Natural killer cell (primary cell): Measurements from ENCODE around the gene TRAF5. TPM values are rescaled to one million over a fixed set of nuclear protein-coding genes. Genes with fewer than 3 reads are reported as not detected.
"Not testable (repeated sequence)": the region's sequence is repeated elsewhere in the genome, so short reads cannot be mapped to it uniquely, and the experiment has no call there.

ENCODE experiments used
- ATAC-seq, 3 donors: fragments of 150-1000 bp in 2 of 3; fragments of 200-7000 bp in 1 of 3; cut with Tn5 transposase; 1 replicate in 1 of 3; 2 replicates in 2 of 3; pipeline ENCODE4 v1.10.0; 2021; ENCODE audit warnings: mild to moderate bottlenecking in 2 of 3, moderate library complexity in 2 of 3
- DNase-seq, 2 donors: peaks; one replicate each; pipeline versions ENCODE4 v3.0.0 to v3.0.0-alpha.2; 2013 to 2021; ENCODE audit warnings: mixed read lengths in 1 of 2
- H3K27ac ChIP-seq: one replicate; pipeline ENCODE4 v1.5.1; 2013; ENCODE audit warnings: mild to moderate bottlenecking, low read length
- H3K27me3 ChIP-seq: one replicate; pipeline ENCODE4 v1.6.1; 2013; ENCODE audit warnings: low read length; ENCODE audit not compliant: control insufficient read depth, insufficient read depth
- H3K36me3 ChIP-seq: one replicate; pipeline ENCODE4 v1.6.1; 2013; ENCODE audit warnings: low read length; ENCODE audit not compliant: control insufficient read depth, insufficient read depth
- H3K4me1 ChIP-seq: one replicate; pipeline ENCODE4 v1.6.1; 2013; ENCODE audit warnings: low read length; ENCODE audit not compliant: control insufficient read depth, insufficient read depth
- H3K4me3 ChIP-seq: one replicate; pipeline ENCODE4 v1.5.1; 2013; ENCODE audit warnings: low read length
- H3K9me3 ChIP-seq: one replicate; pipeline ENCODE4 v1.6.1; 2013; ENCODE audit warnings: low read length; ENCODE audit not compliant: control insufficient read depth, insufficient read depth
- H3K27ac Mint-ChIP-seq, 2 donors: one replicate each; pipeline ENCODE4 v1.8.0; 2022; ENCODE audit warnings: mild to moderate bottlenecking in 2 of 2, mixed read lengths in 2 of 2, moderate library complexity in 1 of 2
- H3K27me3 Mint-ChIP-seq, 2 donors: one replicate each; pipeline ENCODE4 v1.8.0; 2022; ENCODE audit warnings: low read depth in 2 of 2, mixed read lengths in 2 of 2
- H3K36me3 Mint-ChIP-seq: one replicate; pipeline ENCODE4 v1.8.0; 2022; ENCODE audit warnings: mixed read lengths
- H3K4me1 Mint-ChIP-seq, 2 donors: one replicate each; pipeline ENCODE4 v1.8.0; 2022; ENCODE audit warnings: mixed read lengths in 2 of 2
- H3K4me3 Mint-ChIP-seq: one replicate; pipeline ENCODE4 v1.8.0; 2022; ENCODE audit warnings: mild to moderate bottlenecking, moderate library complexity, mixed read lengths
- H3K9me3 Mint-ChIP-seq, 2 donors: one replicate each; pipeline ENCODE4 v1.8.0; 2022; ENCODE audit warnings: mixed read lengths in 2 of 2
- WGBS: methylation state at CpG from one replicate; pipeline ENCODE4 v1.1.7; 2013; ENCODE audit warnings: missing lambda C conversion rate; ENCODE audit not compliant: insufficient coverage; 5-methylcytosine and 5-hydroxymethylcytosine counted together
- intact Hi-C: fragments of 100-400 bp; cut with micrococcal nuclease; formaldehyde crosslinking; loops from one replicate; pipeline ENCODE4 v1.14.2; 2022
- total RNA-seq, 4 donors: library from RNA; stranded (reverse); fragments of 120-200 nt in 1 of 4; gene quantifications; one replicate each; pipeline versions ENCODE4 v1.2.3 to v1.2.4, GENCODE V29; 2013 to 2022
- TF ChIP-seq, protein P1 (sequence below): fragments of 200-600 bp; IDR thresholded peaks from one replicate; pipeline ENCODE4 v1.8.0; 2022; ENCODE audit warnings: antibody characterized with exemption

The TRAF5 gene
- total RNA-seq, 3 donors from 2014 or later (not counting 1 experiment from before 2014, with no cell fraction given) = 52.3 to 74.4 (median 55.6) TPM

DNA sequence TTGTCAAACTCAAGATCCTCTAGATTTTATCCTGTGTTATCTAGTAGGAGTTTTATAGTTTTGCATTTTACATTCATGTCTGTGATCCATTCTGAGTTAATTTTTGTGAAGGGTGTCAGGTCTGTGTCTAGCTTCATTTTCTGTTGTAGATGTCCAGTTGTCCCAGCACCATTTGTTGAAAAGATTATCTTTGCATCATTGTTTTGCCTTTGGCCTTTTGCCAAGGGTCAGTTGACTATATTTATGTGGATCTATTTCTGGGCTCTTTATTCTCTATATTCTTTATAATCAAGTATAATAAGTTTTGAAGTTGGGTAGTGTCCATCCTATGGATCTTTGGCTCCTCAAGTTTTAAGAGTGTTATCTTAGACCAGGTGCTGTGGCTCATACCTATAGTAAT, 21.9 kb downstream of the TRAF5 start:
- peaks cover 2% of the 10 kb centered on the region for H3K36me3 ChIP-seq
- intact Hi-C loops = no loop called here
- no peaks in the 10 kb centered on the region for H3K36me3 Mint-ChIP-seq

DNA sequence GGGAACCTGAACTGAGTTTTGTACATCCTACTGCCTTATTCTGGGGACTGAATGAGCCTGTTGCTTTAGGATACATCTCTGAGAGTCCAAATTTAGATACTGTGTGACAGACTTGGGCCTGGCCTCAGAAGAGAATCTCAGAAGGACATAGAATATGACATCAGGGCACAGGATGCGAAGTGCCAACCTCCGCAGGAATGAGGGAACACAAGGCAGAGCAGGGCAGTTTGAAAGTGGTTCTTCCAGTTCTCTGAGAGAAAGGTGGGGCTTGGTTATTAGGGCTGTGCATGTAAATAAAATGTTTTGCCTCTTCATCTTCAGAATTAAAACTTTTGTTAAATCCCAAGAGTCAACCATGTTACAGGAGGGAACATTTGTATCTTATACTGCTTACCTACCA, 23.1 kb downstream of the TRAF5 start:
- Histone ChIP-seq H3K9me3 (no peaks in the 10 kb centered on the region), H3K36me3 (peaks cover 2% of the 10 kb centered on the region), H3K27ac (no peak overlapping the region), H3K27me3 (no peaks in the 10 kb centered on the region), H3K4me3 (no peak overlapping the region), H3K4me1 (peaks cover 56% of the 10 kb centered on the region)
- peaks cover 51 to 81% of the 10 kb centered on the region in 2 donors for H3K4me1 Mint-ChIP-seq
- H3K36me3 Mint-ChIP-seq = no peaks in the 10 kb centered on the region
- no peaks in the 10 kb centered on the region for H3K9me3 Mint-ChIP-seq
- DNase-seq (no peak), ATAC-seq (no peak)
- no peaks in the 10 kb centered on the region for H3K27me3 Mint-ChIP-seq
- WGBS = 97% methylated on average over 2 of the region's 2 CpGs
- TF ChIP-seq, protein P1, sequence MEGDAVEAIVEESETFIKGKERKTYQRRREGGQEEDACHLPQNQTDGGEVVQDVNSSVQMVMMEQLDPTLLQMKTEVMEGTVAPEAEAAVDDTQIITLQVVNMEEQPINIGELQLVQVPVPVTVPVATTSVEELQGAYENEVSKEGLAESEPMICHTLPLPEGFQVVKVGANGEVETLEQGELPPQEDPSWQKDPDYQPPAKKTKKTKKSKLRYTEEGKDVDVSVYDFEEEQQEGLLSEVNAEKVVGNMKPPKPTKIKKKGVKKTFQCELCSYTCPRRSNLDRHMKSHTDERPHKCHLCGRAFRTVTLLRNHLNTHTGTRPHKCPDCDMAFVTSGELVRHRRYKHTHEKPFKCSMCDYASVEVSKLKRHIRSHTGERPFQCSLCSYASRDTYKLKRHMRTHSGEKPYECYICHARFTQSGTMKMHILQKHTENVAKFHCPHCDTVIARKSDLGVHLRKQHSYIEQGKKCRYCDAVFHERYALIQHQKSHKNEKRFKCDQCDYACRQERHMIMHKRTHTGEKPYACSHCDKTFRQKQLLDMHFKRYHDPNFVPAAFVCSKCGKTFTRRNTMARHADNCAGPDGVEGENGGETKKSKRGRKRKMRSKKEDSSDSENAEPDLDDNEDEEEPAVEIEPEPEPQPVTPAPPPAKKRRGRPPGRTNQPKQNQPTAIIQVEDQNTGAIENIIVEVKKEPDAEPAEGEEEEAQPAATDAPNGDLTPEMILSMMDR = no peak
- H3K4me3 Mint-ChIP-seq = no peak overlapping the region
- intact Hi-C loops = no loop called here
- H3K27ac Mint-ChIP-seq = peak overlapping the region; percentile 26 to 40

More for the DNA sequence above, 21.9 kb downstream of the TRAF5 start:
- H3K9me3 ChIP-seq = no peaks in the 10 kb centered on the region
- no peaks in the 10 kb centered on the region for H3K27me3 ChIP-seq
- H3K27ac Mint-ChIP-seq = peak overlapping the region in 1 of 2 donors; percentile 40
- H3K4me3 Mint-ChIP-seq = no peak overlapping the region
- TF ChIP-seq, protein P1 = no peak
- no peak overlapping the region for H3K4me3 ChIP-seq
- H3K27ac ChIP-seq = no peak overlapping the region
- no peaks in the 10 kb centered on the region for H3K27me3 Mint-ChIP-seq
- no peaks in the 10 kb centered on the region for H3K9me3 Mint-ChIP-seq
- peaks cover 58% of the 10 kb centered on the region for H3K4me1 ChIP-seq
- ATAC-seq (no peak), DNase-seq (no peak)
- H3K4me1 Mint-ChIP-seq = peaks cover 50 to 80% of the 10 kb centered on the region in 2 donors

DNA sequence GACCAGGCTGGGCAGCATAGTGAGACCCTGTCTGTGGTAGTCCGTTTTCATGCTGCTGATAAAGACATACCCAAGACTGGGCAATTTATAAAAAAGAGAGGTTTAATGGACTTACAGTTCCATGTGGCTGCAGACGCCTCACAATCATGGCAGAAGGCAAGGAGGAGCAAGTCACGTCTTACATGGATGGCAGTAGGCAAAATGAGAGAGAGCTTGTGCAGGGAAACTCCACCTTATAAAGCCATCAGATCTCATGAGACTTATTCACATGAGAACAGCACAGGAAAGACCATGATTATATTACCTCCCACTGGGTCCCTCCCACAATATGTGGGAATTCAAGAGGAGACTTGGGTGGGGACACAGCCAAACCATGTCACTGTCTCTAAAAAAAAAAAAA, 25.4 kb downstream of the TRAF5 start:
- H3K9me3 Mint-ChIP-seq, H3K4me3 ChIP-seq, DNase-seq, ATAC-seq, H3K27me3 Mint-ChIP-seq, H3K27me3 ChIP-seq, H3K9me3 ChIP-seq, H3K36me3 Mint-ChIP-seq, intact Hi-C loops: not testable (repeated sequence)
- peak overlapping the region; percentile 74 to 86 for H3K27ac Mint-ChIP-seq
- peak overlapping the region; percentile 60 for H3K4me3 Mint-ChIP-seq
- peaks cover 62 to 82% of the 10 kb centered on the region in 2 donors for H3K4me1 Mint-ChIP-seq
- H3K27ac ChIP-seq = peak overlapping the region; percentile 48
- H3K4me1 ChIP-seq = peaks cover 51% of the 10 kb centered on the region
- 94% methylated on average over 3 of the region's 3 CpGs for WGBS
- H3K36me3 ChIP-seq = peaks cover 10% of the 10 kb centered on the region

DNA sequence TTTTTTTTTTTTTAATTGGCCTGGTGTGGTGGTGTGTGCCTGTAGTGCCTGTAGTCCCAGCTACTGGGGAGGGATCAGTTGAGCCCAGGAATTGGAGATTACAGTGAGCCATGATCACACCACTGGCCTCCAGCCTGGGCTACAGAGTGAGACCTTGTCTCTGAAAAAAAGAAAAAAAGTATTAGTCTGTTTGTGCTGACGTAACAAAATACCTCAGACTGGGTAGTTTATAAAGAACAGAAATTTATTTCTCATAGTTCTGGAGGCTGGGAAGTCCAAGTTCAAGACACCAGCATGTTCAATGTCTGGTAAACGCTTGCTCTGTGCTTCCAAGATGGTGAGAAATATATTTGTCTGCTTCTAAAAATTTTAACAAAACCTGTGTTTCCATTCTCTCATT, 25.8 kb downstream of the TRAF5 start:
- Histone ChIP-seq H3K4me1 (peaks cover 47% of the 10 kb centered on the region), H3K4me3 (no peak overlapping the region), H3K9me3 (no peaks in the 10 kb centered on the region), H3K27me3 (no peaks in the 10 kb centered on the region), H3K36me3 (peaks cover 14% of the 10 kb centered on the region), H3K27ac (peak overlapping the region; percentile 48)
- peaks cover 58 to 78% of the 10 kb centered on the region in 2 donors for H3K4me1 Mint-ChIP-seq
- H3K27ac Mint-ChIP-seq = peak overlapping the region; percentile 74 to 86
- ATAC-seq (no peak), DNase-seq (no peak)
- H3K36me3 Mint-ChIP-seq = no peaks in the 10 kb centered on the region
- H3K27me3 Mint-ChIP-seq = no peaks in the 10 kb centered on the region
- intact Hi-C loops = no loop called here
- H3K4me3 Mint-ChIP-seq = peak overlapping the region; percentile 82
- no peaks in the 10 kb centered on the region for H3K9me3 Mint-ChIP-seq
- TF ChIP-seq, protein P1 = no peak
- 92% methylated on average over 1 of the region's 2 CpGs for WGBS
